NB4 (cell line): ENCODE data around the gene AGBL5.
A peak's percentile ranks its signal among the peaks of the same experiment; 100 is the strongest.

Experiments used
- DNase-seq: peaks from one replicate; pipeline ENCODE4 v3.0.0; 2010; ENCODE audit warnings: low read depth
- H3K4me3 ChIP-seq: one replicate; pipeline ENCODE4 v1.5.1; 2011; ENCODE audit warnings: mild to moderate bottlenecking, low read depth, low read length, moderate library complexity
- CTCF ChIP-seq: IDR thresholded peaks from one replicate; pipeline ENCODE4 v1.5.1; 2012; ENCODE audit warnings: low read depth, low read length
- MAX ChIP-seq: IDR thresholded peaks from 2 replicates; pipeline ENCODE4 v1.6.1; 2011; ENCODE audit warnings: low read depth, low read length
- MYC ChIP-seq: IDR thresholded peaks from 2 replicates; pipeline ENCODE4 v1.6.1; 2011; ENCODE audit warnings: low read depth, low read length
- POLR2A ChIP-seq: IDR thresholded peaks from 2 replicates; pipeline ENCODE4 v1.6.1; 2011; ENCODE audit warnings: mild to moderate bottlenecking; ENCODE audit not compliant: insufficient read length; ENCODE audit errors: extremely low read depth

AGBL5 gene

GRCh38 chr2:27025281-27025800 is 26.1 kb upstream of the AGBL5 start:
- H3K4me3 ChIP-seq = no peak overlapping the region
- no peak for TF ChIP-seq POLR2A
- TF ChIP-seq MAX = no peak
- no peak for TF ChIP-seq MYC
- TF ChIP-seq CTCF = no peak

GRCh38 chr2:27025861-27026851 is 25.3 kb upstream of the AGBL5 start:
- H3K4me3 ChIP-seq = no peak overlapping the region
- DNase-seq = no peak
- TF ChIP-seq CTCF (no peak), MYC (no peak), MAX (no peak), POLR2A (no peak)

More at GRCh38 chr2:27025281-27025800, 26.1 kb upstream of the AGBL5 start:
- no peak for DNase-seq

GRCh38 chr2:27027211-27027651 is 24.2 kb upstream of the AGBL5 start:
- no peak overlapping the region for H3K4me3 ChIP-seq
- TF ChIP-seq MYC = no peak
- TF ChIP-seq MAX = no peak
- TF ChIP-seq POLR2A = no peak
- no peak for TF ChIP-seq CTCF
- no peak for DNase-seq

- no peak for DNase-seq
- H3K4me3 ChIP-seq = no peak overlapping the region
- TF ChIP-seq MAX (no peak), CTCF (no peak), MYC (no peak), POLR2A (no peak)
Measured at GRCh38 chr2:27029051-27029450, 22.4 kb upstream of the AGBL5 start.

GRCh38 chr2:27032495-27033252 is 18.8 kb upstream of the AGBL5 start, which contains the start of gene TMEM214:
TMEM214 (plus strand) TSS chr2:27032965; CDS start chr2:27033016, 51 bp downstream.
- peak within 1 kb of the TSS; percentile 94 for H3K4me3 ChIP-seq
- TF ChIP-seq POLR2A = peak; percentile 65
- peak; percentile 36; the same call in 1 of the 2 replicates for TF ChIP-seq MAX
- peak; percentile 79; the same call in 1 of the 2 replicates for TF ChIP-seq MYC
- no peak for TF ChIP-seq CTCF
- DNase-seq = peak; percentile 92
